ENCODE results near the gene IL1RAP. TPM values are rescaled to one million over a fixed set of nuclear protein-coding genes. Genes with fewer than 3 reads are reported as not detected.

Gene IL1RAP
- total RNA-seq, 1 donor from 2014 or later = 15.0 TPM

DNA sequence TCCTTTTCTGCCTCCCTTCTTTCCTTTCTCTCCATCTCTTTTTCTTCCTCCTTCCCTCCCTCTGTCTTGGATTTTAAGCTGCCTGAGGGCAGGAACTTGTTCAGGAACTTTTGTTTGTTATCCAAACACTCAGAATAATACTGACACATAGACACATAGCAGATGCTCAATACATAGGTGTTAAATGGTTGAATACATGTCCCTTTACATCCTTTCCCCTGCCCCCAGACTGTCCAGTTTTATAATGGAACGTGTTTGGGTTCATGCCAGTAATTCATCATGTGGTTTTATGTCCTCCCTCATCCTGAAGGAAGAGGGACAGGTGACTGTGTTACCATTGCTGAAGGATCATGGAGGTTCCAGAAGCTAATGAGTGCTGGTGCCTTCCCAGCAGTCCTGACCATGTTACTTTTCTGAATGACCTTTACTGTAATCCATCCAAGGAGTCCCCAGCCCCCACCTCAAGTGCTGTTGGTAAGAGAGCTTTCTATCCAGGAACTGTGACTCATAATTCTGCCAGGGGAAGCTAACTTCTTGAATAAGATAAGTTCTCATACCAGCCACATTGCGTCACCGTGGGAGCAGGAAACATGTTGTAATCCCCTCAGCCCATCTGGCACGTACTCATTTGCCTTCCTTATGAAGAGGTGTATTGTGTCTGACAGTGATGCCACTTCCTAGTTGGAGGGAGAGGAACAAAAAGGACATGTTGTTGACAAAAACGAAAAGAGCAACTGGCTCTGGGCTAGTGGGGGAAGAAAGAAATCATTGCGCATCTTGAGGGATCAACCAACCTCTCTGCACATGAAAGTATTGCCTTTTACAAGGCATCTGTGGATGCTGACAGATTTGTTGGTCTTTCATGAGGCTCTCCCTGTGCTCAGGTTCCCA is 52.4 kb downstream of the IL1RAP start:
- H3K27me3 Mint-ChIP-seq (ENCODE audit: low read depth) = no peaks in the 10 kb centered on the region
- H3K36me3 Mint-ChIP-seq = peaks cover 2% of the 10 kb centered on the region
- TF ChIP-seq, protein P1, sequence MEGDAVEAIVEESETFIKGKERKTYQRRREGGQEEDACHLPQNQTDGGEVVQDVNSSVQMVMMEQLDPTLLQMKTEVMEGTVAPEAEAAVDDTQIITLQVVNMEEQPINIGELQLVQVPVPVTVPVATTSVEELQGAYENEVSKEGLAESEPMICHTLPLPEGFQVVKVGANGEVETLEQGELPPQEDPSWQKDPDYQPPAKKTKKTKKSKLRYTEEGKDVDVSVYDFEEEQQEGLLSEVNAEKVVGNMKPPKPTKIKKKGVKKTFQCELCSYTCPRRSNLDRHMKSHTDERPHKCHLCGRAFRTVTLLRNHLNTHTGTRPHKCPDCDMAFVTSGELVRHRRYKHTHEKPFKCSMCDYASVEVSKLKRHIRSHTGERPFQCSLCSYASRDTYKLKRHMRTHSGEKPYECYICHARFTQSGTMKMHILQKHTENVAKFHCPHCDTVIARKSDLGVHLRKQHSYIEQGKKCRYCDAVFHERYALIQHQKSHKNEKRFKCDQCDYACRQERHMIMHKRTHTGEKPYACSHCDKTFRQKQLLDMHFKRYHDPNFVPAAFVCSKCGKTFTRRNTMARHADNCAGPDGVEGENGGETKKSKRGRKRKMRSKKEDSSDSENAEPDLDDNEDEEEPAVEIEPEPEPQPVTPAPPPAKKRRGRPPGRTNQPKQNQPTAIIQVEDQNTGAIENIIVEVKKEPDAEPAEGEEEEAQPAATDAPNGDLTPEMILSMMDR (IDR thresholded peaks at IDR 0.05; ENCODE audit: unreplicated experiment) = no peak
- H3K9me3 Mint-ChIP-seq = peaks cover 7% of the 10 kb centered on the region
- no peak overlapping the region for H3K4me3 Mint-ChIP-seq
- H3K27ac Mint-ChIP-seq = peak overlapping the region; percentile 76
- H3K4me1 Mint-ChIP-seq = peaks cover 16% of the 10 kb centered on the region
- no peak for DNase-seq (ENCODE audit: low spot score in 2 of 2, unreplicated experiment in 2 of 2)

DNA sequence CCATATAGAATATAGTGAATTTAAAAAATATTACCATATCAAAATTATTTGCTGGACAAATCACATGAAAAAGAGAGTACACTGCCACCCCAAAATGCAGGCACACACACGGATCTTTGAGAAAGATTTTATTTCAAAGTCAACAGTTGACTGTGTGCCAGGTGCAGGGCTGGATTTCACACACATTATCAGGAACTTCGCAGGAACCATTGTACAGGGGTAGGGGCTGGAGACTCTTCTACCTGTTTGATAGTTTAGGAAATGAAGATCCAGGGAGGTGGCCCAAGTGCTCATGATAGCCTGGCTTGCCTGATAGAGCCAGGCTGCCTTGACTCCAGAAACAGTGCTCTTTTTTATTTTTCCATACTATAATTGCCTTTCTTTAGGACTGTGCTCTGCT is 54.2 kb downstream of the IL1RAP start:
- Mint-ChIP-seq H3K4me3 (no peak overlapping the region), H3K9me3 (peaks cover 7% of the 10 kb centered on the region), H3K36me3 (peaks cover 2% of the 10 kb centered on the region), H3K4me1 (peaks cover 8% of the 10 kb centered on the region), H3K27me3 (ENCODE audit: low read depth) (no peaks in the 10 kb centered on the region), H3K27ac (no peak overlapping the region)
- TF ChIP-seq, protein P1 (IDR thresholded peaks at IDR 0.05; ENCODE audit: unreplicated experiment) = no peak
- no peak for DNase-seq (ENCODE audit: low spot score in 2 of 2, unreplicated experiment in 2 of 2)

DNA sequence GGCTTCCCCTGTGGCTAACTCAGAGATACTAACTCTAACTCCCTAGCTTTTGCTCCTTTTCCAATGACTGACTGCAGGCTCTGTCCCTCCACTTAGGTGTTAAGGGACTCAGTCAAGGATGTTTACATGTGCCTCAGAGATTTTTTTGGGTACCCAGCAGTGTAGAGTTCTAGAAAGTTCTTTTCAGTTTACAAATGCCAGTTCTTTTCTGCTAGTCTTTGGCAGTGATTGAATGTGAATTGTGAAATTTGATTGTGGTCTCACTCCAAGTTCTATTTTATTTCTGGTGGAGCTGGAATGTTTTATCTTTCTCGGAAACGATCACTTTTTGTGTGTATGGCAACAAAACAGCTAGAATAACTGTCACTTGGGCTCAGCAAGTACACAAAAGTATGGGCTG is 60.6 kb downstream of the IL1RAP start:
- H3K27me3 Mint-ChIP-seq (ENCODE audit: low read depth) = no peaks in the 10 kb centered on the region
- no peak overlapping the region for H3K4me3 Mint-ChIP-seq
- TF ChIP-seq, protein P1 (IDR thresholded peaks at IDR 0.05; ENCODE audit: unreplicated experiment) = no peak
- DNase-seq (ENCODE audit: low spot score in 2 of 2, unreplicated experiment in 2 of 2) = no peak
- H3K4me1 Mint-ChIP-seq = no peaks in the 10 kb centered on the region
- H3K9me3 Mint-ChIP-seq = peaks cover 12% of the 10 kb centered on the region
- H3K36me3 Mint-ChIP-seq = no peaks in the 10 kb centered on the region
- no peak overlapping the region for H3K27ac Mint-ChIP-seq

DNA sequence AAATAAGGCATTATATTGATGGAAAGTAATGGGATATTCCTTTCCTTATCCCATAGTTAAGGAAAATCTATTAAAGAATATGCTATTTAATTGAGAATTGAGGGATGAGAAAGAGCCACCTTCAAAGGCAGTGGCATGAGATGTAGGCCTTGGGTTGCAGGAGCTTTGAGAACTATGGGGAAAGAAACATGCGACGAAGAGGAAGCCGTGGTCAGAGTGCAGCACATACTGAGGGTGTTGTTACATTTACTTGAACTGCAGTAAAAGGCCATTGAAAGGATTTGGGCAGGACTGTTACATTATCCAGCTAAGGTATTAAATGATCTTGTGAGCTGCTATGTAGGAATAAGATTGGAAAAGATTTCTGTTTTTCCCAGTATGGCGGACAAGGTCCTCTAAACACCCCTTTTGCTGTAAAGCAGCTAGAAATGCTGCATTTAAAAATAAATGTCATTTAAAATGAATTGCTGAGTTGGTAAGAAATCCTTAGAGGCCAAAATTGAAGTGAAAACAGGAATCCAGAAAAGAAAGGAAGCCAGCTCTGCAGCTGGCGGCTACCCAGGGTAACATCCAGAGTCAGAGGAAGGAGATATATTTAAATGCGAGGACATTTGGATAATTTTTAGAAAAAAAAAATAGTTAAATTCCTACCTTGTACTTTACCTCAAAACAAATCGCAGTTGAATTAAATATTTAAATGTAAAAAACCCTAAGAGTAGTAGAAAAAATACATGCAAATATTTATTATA is 61.7 kb downstream of the IL1RAP start:
- peaks cover 12% of the 10 kb centered on the region for H3K9me3 Mint-ChIP-seq
- H3K4me3 Mint-ChIP-seq = no peak overlapping the region
- no peaks in the 10 kb centered on the region for H3K4me1 Mint-ChIP-seq
- no peaks in the 10 kb centered on the region for H3K27me3 Mint-ChIP-seq (ENCODE audit: low read depth)
- H3K36me3 Mint-ChIP-seq = no peaks in the 10 kb centered on the region
- H3K27ac Mint-ChIP-seq = no peak overlapping the region
- no peak for DNase-seq (ENCODE audit: low spot score in 2 of 2, unreplicated experiment in 2 of 2)
- TF ChIP-seq, protein P1 (IDR thresholded peaks at IDR 0.05; ENCODE audit: unreplicated experiment) = no peak

DNA sequence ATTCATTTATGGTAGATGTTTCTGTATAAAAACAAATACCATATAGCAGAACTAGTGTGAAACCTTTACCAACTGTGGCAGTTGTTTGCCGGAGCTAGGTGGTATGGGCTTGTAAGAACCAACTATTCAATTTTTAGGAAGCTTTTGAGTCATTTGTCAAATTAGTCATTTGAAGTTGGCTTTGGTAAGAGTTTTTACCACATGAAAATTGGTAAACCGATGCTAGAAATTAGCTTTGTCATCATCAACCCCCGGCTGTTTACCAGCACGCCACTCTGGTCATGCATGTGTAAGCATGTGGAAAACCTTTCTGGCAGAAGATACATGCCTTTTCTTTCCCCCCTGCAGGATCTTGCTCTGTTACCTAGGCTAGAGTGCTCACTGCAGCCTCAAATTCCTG is 63.3 kb downstream of the IL1RAP start:
- no peak overlapping the region for H3K4me3 Mint-ChIP-seq
- TF ChIP-seq, protein P1 (IDR thresholded peaks at IDR 0.05; ENCODE audit: unreplicated experiment) = no peak
- H3K27ac Mint-ChIP-seq = no peak overlapping the region
- no peak for DNase-seq (ENCODE audit: low spot score in 2 of 2, unreplicated experiment in 2 of 2)
- H3K36me3 Mint-ChIP-seq = no peaks in the 10 kb centered on the region
- H3K4me1 Mint-ChIP-seq = peaks cover 7% of the 10 kb centered on the region
- peaks cover 12% of the 10 kb centered on the region for H3K9me3 Mint-ChIP-seq
- H3K27me3 Mint-ChIP-seq (ENCODE audit: low read depth) = no peaks in the 10 kb centered on the region

Data from mesothelial cell of epicardium (in vitro differentiated cells).